HG02610 (cell line): ENCODE data around the gene KRT7.

ENCODE experiments used
- ATAC-seq: cut with Tn5 transposase; IDR thresholded peaks from one replicate; pipeline ENCODE4 v1.9.1; 2021; ENCODE audit warnings: mild to moderate bottlenecking, moderate library complexity; ENCODE audit not compliant: unreplicated experiment

KRT7 gene

DNA sequence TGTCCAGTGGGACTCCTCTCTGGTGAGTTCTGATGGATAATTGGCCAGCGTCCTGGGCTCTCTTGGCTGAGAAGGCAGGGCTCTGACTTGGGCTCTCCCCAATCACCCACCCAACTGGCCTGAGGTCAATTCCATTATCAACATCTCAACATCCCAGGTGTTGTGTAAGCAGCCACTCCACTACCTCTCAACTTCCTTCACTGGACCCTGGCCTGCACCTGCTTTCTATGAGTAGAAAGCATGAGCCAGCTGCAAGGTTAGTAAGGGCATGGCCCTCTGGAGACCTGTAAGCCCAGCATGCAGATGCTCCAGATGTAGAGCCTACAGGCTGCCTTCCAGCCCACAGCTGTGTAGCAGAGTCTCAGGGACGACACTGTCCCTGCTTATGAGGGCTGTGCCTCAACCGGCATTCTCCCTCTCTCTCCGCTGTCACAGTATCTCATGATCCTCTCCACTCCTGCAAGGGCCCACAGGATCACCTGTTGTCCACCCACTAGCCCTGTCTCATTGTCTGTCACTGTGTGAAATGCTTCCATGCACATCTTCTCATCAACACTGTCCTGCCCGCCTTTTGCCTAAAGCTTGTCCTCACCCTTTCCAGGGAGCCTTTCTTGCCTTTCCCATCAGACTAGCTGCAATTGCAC, 63.7 kb downstream of the KRT7 start:
- no peak for ATAC-seq
